ENCODE data around the gene UMPS. TPM values are rescaled to one million over a fixed set of nuclear protein-coding genes. Genes with fewer than 3 reads are reported as not detected.

UMPS gene
- 10 to 100 TPM; 14.8 to 18.8 TPM for total RNA-seq
- long read RNA-seq, full-length matches to known transcripts: 13 of 14 reads
- long read RNA-seq, partial matches to known transcripts: 0 of 14 reads
- long read RNA-seq, other reads (novel, unspliced or antisense): 1 of 14 reads

DNA sequence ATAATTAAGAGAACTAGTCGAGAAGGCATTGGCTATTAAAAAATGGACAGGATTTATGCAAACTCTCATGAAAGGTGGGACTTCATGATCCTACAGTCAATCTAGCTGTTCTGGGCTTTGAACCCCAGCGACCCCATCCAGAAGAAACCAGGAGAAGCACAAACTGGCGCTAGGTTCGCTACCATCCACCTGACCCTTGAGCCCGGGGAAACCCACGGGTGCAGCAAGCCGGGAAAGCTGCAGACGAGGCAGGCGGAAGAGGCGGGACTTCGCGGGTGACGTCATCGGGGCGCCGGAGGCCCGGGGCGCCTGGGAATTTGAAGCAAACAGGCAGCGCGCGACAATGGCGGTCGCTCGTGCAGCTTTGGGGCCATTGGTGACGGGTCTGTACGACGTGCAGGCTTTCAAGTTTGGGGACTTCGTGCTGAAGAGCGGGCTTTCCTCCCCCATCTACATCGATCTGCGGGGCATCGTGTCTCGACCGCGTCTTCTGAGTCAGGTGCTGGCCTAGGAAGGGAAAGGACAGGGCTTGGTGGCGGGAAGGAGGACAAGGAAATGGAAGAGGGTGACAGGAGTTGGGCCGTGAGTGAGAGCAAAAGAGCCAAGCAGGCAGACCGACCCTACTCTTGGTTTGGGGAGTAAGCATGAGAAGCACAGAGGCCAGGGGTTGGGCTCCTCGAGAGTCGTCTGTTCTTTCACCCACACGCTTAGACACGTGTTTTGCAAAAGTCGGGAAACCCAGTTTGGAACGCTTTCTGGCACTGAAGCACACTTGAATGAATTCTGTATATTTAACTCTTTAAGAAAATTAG lies at the start of gene UMPS:
Gene UMPS, plus strand, starts transcription at position 324 of the 812 bp plus-strand sequence. Its CDS starts 20 bp downstream, at position 344.
- DNase-seq: peak; percentile 94
- ATAC-seq: peak; percentile 98 to 99
- intact Hi-C loops (cut with DNase I): no loop called here

- ATAC-seq (no peak), DNase-seq (no peak)
- intact Hi-C loops (cut with DNase I): no loop called here
These were observed 49.7 kb upstream of the UMPS start for GRCh38 chr3:124680521-124680920.

GRCh38 chr3:124682263-124682662 lies 48.0 kb upstream of the UMPS start:
- ATAC-seq (no peak), DNase-seq (no peak)
- intact Hi-C loops (cut with DNase I): no loop called here

DNA sequence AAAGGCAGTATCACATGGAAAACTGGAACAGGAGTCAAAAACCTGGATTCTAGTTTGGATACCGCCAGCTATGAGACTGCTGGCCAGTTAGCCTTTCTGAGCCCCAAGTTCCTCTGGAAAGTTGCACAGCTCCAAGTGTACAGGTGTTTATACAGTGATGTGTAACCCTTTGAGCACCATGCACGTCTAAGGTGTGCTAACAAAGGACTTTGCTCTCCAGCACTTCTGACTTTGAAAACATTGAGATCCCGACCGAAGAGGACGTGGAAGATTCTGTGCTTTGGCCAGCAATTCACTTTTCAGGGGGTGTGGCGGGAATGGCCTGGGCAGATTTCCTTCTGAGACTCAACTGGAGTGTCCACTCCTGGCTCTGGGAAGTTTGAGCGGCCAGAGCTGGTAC lies 45.8 kb upstream of the UMPS start:
- intact Hi-C loops (cut with DNase I): no loop called here
- DNase-seq (no peak), ATAC-seq (no peak)

DNA sequence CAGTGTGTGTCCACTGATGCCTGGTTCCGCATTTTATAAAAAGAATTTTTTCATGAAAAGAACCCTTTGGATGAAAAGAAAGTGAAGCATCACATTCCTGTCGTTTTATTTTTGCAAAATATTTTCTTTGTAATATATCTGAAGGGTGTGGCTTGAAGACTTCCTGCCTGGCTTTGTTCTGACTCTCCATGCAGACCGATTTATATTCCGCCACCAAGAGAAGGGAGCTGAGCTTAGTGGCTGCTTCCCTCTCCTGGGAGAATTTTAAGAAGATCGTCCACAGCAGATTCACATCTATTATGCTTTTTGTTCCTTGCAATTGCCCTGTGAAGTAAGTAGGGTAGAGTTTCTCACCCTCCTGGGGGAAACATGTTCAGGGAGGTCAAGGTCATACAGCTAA lies 45.2 kb upstream of the UMPS start:
- intact Hi-C loops (cut with DNase I): no loop called here
- DNase-seq (no peak), ATAC-seq (no peak)

GRCh38 chr3:124685481-124685880 lies 44.8 kb upstream of the UMPS start:
- intact Hi-C loops (cut with DNase I): no loop called here
- DNase-seq: no peak
- ATAC-seq: no peak

GRCh38 chr3:124686028-124686670 lies 44.1 kb upstream of the UMPS start:
- no peak for DNase-seq
- ATAC-seq: no peak
- intact Hi-C loops (cut with DNase I): loop anchor here in 1 of 2 donors (2.0 kb wide), 1 partner anchor 121 kb away; no protein-coding TSS in a partner anchor

- intact Hi-C loops (cut with DNase I): loop anchor here in 1 of 2 donors (1.0 kb wide), 1 partner anchor 124 kb away; no protein-coding TSS in a partner anchor
- ATAC-seq (peak; percentile 91), DNase-seq (peak; percentile 79)
These were observed 41.4 kb upstream of the UMPS start for GRCh38 chr3:124688581-124689454.

DNA sequence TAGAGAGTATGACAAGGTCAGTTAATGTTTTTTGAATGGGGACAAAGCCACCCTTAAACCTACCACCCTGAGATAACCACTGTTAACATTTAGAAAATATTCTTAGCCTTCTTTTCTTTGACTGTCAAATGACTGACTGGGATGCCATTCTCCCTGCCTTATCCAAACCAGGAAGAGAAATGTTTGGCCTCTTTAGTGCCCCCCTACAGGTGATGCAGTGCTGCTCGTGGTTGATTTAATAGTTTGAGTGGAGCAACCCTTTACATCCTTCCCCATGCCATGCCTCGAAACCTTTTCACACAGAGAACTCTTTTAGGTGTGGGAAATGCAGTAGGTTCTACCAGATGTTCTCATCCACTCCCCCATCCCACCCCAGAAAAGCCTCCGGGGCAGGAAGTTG lies 38.7 kb upstream of the UMPS start:
- ATAC-seq: no peak
- intact Hi-C loops (cut with DNase I): no loop called here
- no peak for DNase-seq

GRCh38 chr3:124694486-124694885 lies 35.8 kb upstream of the UMPS start:
- intact Hi-C loops (cut with DNase I): no loop called here
- ATAC-seq: no peak
- DNase-seq: no peak

DNA sequence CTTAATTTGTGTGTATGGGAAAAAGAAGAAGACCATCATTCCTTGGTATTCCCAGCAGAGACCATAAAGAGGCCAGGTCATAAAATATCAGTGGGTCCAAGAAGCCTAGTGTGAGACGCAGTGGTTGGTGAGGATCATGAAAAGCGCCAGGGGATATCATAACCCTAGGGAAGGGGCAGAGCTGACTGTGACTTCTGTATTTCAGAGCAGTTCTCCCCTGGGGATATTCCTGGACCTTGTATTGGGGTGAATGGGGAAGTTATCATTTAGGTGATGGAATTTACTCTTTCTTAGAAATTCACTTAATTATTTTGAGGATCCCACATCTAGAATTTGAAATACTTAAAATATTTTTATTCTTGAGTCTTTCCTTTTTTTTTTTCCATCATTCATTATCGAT lies 34.9 kb upstream of the UMPS start:
- no peak for DNase-seq
- intact Hi-C loops (cut with DNase I): no loop called here
- no peak for ATAC-seq

DNA sequence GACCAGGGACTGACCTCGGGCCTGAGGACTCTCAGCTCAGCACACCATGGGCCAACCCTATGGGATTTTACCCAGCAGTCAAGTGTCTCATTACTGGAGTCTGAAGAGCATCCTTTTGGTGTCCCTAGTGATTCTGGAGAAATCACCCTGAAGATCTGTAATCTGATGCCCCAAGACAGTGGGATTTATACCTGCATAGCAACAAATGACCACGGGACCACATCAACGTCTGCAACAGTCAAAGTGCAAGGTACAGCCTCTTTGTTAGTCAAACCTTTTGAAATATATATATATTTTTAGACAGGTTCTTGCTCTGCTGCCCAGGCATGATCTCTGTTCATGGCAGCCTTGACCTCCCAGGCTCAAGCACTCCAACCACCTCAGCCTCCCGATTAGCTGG lies 34.2 kb upstream of the UMPS start:
- intact Hi-C loops (cut with DNase I): no loop called here
- DNase-seq (no peak), ATAC-seq (no peak)

DNA sequence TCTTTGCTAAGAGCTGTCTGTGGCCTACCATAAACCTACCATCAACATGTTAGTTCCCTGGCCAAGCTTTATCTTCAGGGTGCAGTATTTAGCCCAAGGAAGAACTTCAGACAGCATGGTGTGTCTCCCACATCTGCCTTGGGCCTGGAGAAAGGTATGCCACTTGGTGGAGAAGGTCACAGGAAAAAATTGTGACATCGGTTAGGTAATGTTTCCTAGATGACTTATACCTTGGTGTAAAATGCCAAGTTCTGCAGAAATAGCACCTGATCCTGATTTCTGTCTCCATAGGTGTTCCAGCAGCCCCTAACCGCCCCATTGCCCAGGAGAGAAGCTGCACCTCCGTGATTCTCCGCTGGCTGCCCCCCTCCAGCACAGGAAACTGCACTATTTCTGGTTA lies 33.0 kb upstream of the UMPS start:
- ATAC-seq: no peak
- intact Hi-C loops (cut with DNase I): no loop called here
- no peak for DNase-seq

DNA sequence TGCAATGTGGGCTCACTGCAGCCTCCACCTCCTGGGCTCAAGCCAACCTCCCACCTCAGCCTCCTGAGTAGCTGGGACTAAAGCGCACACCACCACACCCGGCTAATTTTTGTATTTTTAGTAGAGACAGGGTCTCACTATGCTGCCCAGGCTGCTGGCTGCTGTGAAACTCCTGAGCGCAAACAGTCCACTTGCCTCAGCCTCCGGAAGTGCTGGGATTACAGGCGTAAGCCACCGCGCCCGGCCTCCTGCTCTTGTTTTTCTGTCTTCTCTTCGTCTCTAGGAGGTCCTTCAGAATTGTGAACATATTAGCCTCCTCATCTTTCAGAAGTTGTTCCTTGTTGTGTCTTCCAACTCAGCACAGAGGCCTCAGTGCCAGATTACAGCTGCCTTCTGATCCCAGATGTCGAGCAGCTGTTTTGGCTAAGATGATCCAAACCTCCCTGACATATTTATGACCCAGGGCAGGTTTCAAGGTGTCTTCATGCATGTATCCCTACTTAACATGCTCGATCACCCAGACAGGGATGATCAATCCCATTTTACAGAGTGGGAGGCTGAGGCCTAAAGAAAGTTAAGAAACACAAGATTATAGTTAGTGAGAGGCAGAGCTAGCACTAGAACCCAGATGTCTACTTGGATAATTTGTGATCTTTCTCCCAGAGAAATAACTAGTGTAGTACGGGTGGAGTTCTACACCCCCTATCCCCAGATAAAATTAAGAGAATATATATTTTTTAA lies 32.1 kb upstream of the UMPS start:
- DNase-seq (no peak), ATAC-seq (no peak)
- intact Hi-C loops (cut with DNase I): no loop called here

GRCh38 chr3:124699051-124699450 lies 31.2 kb upstream of the UMPS start:
- DNase-seq: no peak
- intact Hi-C loops (cut with DNase I): no loop called here
- no peak for ATAC-seq

DNA sequence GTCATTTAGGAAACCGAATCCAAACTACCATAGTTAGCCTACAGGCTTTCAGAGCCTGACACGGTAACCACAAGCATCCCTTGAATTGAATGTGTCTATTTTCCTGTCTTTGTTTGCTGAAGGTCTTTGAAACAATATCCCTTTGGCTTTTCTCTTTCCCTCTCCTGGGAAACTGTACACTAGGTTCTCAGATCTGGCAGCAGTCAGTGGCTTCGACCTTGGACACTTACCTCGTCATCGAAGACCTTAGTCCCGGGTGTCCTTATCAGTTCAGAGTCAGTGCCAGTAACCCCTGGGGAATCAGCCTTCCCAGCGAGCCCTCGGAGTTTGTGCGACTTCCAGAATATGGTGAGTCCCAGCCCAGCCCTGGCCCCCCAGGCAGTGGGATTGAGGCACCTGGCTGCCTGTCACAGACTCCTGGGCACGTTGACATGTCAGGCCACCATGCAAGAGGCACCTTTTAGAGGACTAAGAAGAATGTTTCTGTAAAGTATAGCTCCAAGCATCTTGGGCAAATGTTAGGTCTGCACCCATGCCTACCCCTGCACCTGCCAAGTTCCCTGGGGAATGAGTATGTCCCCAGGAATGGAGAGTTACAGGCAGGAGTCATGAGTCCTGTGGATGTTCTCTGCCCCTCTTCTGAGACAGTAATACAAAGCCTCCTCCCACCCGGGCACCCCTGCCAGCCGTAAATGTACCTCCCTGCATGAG lies 30.4 kb upstream of the UMPS start:
- intact Hi-C loops (cut with DNase I): no loop called here
- DNase-seq (no peak), ATAC-seq (peak in 1 of 2 donors; percentile 53)

DNA sequence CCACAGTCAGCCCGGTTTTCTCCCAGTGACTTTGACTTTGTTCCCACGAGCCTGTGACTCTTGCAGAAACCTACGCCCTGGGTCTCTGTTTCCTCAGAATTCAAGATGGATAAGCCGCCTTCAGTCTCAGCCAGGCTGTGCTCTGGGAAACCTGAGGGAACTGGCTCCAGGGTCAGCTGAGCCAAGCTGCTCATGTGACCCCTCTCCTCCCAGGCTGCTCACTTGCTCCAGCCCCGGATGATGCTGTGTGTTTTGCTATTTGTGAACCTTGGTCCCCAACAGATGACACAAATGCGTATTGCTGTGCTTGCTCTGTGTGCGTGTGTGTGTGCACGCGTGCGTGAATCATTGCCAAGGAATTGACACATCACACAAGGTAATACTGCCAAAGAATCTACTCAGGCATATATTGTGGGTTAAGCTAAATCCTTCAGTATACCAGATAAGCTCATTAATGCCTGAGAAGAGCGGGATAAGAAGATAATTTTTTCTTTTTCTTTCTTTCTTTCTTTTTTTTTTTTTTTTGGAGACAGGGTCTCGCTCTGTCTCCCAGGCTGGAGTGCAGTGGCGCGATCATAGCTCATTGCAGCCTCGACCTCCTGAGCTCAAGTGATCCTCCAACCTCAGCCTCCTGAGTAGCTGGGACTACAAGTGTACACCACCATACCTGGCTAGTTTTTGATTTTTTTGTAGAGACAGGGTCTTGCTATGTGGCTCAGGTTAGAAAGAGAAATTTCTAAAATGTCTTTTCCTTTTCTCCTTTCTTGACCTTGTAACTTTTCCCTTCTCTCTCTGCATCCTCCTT lies 29.2 kb upstream of the UMPS start:
- ATAC-seq (no peak), DNase-seq (no peak)
- intact Hi-C loops (cut with DNase I): no loop called here
